GM21786 (cell line): ENCODE data around the gene UBE3B.

Source experiments
- ATAC-seq: cut with Tn5 transposase; IDR thresholded peaks from one replicate; pipeline ENCODE4 v1.9.1; 2021; ENCODE audit not compliant: unreplicated experiment

The UBE3B gene

DNA sequence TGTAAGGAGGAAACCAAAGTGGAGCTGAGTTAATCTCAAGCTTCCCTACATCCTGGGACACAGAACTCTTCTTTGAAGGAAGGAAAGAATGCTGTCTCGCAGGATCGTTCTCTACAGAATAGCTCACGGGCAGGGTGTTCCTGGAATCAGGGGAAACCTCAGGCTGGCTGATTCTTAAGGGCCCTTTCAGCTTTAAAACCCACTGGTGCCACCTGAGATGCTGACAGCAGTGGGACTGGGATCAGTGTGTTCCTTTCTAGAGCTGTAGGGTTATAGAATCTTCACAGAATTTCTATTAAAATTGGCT lies 47.8 kb downstream of the UBE3B start:
- ATAC-seq = no peak

DNA sequence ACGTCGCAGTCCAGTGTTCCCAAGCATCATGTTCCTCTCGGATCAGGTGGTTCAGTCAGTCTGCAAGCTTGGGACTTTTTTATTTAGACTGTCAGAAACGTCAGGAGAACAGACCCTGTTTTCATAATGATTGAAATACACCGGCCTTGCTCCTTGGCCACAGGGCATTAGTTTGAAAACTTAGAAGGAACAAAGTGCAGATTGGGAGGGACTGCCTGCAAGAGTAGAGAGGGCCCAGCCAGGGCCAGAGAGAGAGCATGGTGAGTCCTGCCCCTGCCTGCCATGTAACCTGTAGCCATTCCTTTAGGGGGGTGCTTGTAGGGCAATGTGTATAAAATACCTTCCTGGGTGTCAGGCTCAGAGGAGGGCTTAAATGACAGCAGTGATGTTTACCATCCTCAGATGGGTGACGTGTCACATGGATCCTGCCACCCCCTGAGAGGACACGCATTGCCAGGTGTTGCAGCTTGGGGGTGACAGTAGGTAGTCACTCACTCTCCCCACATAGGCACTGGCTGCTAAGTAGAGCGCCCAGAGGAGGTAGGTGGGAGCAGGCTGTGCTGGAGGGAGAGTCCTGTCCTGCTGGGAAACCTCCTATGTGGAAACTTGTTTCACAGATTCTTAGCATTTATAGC lies 50.2 kb downstream of the UBE3B start:
- ATAC-seq = no peak

DNA sequence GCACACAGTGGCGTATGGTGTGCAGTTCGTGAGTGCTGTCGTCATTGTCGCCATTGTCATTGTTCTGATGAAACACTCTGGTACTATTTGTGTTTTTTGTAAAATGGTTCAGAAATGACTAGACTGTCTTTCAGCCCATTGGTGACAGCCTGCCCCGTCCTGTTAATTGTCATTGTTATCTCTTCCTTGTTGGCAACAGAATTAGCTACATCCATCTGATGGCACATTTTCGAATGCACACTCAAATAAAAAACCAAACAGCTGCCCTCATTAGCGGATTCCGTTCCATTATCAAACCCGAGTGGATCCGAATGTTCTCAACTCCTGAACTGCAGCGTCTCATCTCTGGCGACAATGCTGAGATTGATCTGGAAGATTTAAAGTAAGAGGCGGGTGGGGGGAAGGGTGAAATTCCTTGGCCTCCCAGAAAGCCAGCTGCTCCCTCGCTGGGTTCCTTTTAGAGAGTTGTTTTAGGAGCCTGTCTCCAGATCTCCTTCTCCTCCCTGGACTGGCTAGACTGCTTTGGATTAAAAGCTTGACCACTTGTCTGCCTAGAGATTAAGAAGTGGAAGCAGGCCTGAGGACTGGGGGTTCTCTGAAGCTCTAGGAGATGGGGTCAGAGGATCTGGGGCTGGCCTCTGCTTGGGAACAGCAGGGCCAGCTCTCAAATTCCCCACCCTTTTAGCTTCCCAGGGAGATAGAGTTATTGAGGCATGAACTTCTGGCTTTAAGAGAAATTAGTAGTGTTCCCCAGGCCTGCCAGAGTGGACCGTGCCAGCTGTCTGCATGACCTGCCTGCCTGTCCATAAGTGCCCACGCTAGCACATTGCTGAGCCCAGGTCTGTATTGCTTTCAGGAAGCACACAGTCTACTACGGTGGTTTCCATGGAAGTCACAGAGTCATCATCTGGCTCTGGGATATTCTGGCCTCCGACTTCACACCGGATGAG lies 52.5 kb downstream of the UBE3B start:
- ATAC-seq = no peak

DNA sequence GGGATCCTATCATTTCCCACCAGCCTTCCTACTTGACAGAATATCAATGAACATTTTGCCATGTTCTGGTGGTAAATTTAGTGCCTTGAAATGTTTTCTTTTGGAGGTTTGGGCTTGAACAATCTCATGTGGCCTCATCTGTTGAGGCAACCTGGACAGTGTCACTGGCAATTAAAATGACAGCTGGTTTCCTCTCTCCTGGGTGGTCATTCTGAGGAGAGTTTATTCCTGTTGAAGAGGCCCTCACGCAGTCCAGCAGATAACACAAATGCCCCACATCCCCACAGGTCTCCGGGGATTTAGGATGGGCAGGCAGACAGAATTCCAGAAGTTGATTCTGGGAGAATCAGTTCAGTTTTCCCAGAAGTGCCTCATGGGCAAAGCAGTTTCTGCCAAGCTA lies 54.0 kb downstream of the UBE3B start:
- ATAC-seq = no peak

DNA sequence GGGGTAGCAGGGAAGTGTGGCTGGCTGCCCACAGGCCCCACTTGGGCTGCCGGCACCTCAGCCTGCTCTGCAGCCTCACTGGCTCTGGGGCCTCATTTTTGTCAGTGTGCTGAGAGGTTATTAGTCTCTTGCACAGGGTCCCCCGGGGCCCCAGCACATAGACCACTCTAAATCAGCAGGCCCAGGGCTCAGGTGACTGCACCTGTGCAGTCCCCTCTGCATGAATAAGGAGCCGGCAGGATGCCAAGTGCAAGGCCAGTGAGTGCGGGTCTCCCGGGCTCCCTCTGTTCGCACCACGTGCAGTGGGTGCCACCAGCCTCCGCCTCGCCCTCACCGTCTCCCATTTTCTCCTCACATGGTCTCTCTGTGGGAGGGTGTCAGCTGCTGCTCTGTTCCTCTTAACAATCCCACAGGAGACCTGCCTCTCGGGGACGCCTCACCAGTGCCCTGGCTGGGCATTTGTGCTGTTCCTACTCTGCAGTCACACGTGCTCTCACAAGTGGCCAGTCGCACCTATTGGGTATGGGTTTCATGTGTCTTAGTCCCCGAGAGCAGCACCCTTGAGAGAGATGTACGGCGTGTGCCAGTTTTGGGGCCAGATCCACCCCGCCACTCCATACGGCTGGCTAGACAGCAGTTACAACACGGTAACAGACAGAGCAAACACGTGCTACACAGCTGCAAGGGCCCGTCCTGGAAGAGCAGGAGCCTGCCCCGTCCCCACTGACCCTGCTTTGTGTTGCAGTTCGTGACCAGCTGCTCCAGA lies 55.5 kb downstream of the UBE3B start:
- no peak for ATAC-seq

DNA sequence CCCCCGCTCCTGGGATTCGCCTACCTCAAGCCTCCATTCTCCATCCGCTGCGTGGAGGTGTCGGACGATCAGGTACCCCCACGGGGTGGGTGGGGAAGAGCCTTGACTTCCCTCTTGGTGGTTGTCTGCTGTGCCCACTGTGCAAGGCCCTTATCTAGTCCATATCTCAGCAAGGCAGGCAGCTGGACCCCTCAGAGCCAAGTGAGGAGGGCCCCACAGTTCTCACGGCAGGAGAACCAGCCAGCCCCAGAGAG lies 56.0 kb downstream of the UBE3B start:
- ATAC-seq = no peak

DNA sequence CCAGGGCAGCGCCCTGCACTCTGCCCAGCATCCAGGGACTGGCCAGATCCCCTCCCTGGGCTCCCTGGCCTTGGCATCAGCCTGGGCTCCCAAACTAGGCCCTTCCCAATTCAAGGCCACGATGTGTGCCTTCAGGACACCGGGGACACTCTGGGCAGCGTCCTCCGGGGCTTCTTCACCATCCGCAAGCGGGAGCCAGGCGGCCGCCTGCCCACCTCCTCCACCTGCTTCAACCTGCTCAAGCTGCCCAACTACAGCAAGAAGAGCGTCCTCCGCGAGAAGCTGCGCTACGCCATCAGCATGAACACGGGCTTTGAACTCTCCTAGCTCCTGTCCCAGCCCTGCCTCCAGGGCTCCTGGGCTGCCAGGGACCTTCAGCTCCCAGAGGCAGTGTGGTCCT lies 57.0 kb downstream of the UBE3B start:
- ATAC-seq = no peak

DNA sequence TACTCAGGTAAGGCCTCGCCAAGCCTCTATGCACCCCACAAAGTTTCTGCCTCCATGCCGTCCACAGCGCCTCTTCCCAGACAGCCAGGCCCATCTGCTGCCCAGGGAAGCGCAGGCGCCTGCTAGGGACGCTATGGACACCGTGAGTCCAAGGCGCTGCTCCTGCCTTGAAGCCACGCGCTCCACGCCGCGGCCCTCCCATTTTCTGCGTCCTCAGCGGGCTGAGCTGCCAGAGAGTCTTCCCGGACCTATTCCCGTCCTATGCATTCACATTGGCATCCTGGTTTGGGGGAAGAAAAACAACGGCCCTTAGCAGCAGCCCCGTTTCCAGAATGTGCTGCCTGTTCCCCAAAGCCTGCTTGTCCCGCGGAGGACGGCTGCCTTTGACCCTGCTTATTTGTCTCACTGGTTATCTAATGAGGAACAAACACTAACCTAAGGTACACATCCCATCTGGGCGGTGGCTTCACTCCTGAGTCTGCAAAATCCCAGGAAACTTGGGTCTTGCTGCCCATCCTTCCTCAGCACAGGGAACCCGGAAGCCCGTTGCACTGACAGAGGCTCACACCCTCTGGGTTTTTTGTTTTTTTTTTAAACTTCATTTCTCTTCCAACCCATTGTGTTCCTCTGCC lies 57.9 kb downstream of the UBE3B start:
- no peak for ATAC-seq

DNA sequence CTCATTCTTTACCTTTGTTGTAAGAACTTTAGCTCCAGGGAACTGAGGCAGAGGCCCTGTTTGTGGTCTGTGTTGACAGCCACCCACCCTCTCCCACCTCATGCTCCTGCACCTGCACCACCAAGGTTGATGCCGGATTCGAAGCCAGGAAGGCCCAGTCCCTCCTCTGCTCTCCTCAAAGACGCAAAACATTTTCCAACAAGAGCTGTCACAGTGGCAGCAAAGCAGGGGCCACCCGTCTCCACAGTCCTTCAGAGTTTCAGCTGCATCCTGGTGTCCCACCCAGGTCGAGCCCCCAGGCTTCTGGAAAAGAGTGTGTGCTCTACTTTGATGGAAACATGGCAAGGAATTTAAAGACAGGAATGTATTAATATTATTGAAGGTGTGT lies 58.4 kb downstream of the UBE3B start:
- no peak for ATAC-seq

DNA sequence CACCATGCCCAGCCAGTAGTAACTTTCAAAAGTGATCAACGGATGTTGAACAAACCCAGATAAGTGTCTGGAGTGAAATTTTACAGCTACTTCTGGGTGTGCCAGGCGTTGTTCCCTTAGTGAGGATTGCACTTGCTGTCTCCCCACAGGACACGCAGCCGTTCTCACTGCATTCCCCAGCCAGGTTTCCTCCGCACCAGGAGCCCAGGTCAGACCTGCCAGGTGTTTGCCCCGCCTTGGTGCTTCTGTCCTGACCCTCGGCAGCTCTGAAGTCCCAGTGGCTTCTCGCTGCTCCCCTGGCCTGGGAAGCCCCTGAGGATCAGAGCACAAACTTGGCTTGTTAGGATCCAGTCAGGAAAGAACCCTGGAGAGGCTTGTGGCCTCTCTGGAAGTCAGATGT lies 59.7 kb downstream of the UBE3B start:
- ATAC-seq = no peak

DNA sequence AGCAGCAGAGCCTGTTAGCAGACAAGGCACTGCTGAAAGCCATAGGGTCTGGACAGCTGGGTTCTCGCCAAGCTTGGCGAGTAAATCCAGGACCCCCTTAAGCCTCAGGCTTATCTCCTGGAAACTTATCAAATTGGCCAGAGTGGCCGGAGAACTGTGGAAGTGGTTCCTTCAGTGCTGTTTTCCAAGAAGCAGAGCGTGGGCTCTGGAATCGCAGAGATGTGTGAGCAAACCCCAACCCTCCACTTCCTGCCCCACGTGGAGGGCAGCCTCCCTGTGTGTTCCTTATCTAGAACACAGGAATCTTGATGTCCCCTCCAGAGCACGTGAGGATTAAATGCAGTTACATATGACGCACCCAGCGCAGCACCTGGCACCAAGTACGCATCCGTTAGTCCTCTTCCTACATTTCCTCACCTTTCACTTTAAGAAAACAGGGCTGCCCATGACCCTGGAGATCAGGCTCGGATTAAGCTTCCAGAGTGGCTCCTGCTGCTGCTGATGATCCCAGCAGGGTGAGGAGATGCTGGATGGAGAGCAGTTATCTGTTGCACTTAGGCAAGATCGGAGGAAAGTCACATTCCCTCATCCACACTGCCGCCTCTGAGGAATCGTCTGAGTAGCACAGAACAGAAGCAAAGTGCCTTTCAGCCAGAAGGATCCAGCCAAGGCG lies 60.9 kb downstream of the UBE3B start:
- no peak for ATAC-seq

DNA sequence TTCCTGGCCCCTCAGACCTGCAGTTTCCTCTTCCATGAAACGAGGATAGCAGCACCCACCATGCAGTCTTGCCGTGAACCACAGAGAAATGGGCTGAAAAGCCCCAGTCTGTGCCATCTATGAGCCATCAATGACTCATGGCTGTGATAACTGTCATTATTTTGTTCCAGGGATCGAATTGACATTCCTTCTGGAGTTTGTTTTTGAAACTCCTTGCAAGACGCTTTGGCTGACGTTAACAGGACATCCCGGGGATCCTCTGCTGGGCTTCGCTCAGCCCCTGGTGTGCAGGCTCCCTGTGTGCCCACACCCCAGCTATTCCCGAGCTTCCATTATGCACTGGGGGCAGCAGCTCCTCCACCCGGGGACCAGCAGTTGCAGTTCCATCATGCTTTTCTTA lies 62.1 kb downstream of the UBE3B start:
- no peak for ATAC-seq

DNA sequence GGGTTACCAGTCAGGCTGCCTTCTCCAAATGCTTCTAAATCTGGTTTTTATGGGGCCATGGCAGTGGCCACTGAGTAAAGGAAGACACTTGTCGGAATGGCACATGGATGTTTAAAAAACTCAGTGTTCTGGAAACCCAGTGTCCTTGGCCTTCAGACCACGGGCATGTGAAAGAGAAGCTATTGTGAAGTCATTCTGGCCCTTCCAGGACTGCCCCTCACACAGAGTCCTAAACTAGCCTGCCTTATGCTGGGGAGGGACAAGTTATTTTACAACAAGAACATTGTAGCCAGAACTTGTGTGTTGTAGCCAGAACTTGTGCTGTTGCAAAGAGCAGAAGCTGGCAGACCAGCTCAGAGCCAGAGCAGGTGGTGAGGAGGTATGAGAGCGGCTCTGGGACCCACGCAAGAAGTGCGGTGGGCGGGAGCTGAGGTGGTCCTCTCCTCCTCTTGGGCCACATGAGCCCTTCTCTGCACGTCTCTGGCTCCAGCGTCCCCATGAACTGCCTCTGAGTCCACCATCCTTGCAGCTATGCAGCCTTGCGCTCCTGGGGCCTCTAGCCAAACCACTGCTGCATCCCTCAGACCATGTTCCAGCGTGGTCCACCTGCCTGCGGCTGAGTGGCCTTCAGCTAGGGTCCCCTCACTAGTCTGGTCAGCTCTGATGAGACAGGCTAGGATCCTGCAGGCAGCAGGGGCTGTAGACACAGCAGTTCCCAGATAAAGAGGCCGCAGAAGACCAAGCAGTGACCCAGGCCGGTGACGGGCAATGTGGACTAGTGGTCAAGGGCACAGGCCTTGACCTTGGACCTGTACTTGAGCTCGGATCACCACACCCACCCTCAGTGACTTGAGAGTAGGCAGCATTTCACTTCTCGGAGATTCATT lies 63.3 kb downstream of the UBE3B start:
- no peak for ATAC-seq

DNA sequence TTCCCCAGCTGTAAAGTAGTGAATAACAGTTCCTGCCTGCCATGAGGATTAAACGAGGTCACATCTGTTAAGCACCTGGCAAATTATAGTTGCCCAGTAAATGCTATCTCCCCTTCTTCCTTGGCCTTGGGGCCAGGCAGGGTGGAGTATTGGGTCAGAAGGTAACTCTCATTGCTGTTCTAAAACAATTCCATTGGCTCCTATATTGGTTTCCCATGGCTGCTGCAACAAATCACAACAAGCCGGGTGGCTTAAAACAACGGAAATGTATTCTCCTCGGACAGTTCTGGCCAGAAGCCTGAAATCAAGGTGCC lies 63.9 kb downstream of the UBE3B start:
- ATAC-seq = no peak

DNA sequence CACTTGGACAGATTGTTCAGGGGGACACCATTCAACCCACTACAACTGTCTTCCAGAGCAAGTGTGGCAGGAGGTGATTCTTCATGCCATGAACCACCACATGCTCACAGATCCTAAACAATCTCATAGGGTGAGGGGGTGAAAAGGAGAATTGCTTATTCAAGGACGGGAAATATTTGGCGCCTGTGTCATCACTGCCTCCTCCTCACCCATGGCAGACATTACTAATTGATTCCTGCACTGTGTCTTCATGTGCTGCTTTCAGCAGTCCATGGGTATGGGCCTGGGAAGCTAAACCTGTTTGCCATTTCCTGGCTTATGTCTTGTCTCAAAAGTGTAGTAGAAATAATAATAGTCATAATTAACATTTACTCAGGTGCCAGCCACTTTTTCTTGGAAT lies 64.6 kb downstream of the UBE3B start:
- no peak for ATAC-seq

DNA sequence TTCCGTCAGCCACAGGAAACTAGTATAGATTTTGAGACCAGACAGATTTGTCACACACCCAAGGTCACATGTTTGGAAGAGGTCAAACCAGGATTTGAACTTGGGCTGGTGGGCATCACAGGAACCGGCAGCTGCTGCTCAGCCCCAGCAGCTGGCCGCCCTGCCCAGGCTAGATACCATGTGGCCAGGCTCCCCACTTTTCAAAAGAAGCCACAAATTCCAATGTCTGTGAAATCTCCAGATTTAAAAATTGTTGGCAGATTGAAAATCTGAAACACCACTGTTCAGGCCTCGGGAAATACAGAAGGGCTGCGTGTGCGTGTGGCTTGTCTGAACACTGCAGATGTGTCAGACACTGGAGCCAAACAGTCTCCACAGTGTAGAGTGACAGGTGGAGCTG lies 65.4 kb downstream of the UBE3B start:
- ATAC-seq = no peak

DNA sequence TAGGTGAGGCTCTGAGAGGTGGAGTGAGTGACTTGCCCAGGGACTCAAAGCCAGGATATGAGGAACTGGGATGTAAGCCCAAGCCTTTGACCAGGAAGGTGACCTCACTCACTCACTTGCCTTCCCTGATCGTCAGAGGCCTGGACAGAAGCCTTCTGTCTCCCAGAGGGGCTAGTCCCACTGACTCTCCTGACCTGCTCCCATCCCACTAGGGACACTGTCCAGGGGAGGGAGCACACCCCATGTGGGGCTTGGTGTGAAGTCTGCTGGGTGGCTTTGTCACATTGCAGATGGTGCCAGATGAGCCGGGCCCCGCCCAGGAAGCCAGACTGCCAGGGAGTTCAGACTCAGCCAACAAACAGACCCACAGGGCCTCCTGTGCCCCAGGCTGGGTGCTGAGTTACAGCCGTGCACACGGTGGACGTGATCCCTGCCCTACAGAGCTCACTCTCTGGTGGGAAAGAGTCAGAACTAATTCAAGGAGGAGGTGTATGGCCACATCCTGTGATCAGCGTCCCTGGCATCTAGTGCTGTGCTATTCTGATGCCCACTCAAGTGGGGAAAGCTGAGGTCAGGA lies 67.6 kb downstream of the UBE3B start:
- ATAC-seq = no peak

DNA sequence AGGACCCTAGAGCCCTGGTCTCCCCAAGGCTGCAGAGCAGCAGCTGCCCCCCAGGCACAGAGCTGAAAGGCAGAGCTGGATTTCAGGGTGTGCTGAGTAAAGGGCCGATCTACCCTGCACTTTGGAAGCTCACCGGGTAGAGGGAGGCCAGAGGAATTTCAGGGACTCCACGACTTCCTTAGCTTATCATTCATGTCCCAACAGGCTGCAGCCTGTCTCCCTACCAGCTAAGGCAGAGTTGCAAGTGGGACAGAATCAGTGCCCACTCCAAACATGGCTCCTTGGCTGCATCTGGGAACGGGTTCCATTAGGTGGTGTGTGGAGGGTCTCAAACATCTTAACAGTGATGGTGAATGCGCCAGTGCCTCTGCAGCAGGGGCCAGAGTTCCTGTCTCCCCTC lies 68.4 kb downstream of the UBE3B start:
- ATAC-seq = no peak

DNA sequence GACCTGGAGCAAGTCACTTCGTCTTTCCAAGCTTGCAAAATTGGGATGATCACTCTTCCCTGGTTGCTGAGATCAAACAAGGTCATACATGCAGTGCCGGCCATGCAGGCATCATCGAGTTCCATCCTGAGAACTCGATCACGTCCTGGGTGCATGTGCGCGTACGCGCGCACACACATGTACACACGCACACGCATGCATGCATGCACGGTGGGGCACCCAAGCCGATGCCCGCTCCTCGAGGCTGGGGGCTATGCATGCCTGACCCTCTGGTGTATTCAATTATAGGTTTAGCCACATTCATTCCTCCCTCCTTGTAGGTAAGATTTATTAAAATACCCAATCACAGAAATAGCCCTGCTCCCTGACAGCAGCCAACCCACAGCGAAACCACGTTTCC lies 69.9 kb downstream of the UBE3B start:
- no peak for ATAC-seq

DNA sequence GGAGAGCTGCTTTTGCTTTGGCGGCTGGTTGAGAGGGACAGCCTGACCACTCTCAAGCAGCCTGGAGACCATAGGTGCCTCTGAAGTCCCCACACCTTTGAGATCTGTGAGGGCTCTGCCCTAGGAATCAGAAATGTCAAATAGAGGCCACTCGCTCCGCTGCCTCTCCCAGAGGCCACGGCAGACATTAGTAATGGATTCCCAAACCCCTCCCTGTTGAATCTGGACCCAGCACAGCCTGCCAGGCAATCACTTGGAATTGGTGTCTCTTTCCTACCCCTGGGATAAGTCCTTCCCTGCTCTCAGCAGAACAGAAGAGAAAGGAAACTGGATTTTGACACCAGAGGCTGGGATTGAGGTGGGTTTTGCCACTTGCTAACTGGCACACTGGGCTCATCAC lies 70.8 kb downstream of the UBE3B start:
- ATAC-seq = no peak
